Stimulated activated CD8-positive, alpha-beta memory T cell treated with anti-CD3 and anti-CD28 coated beads, Interleukin-7, amount 100 ng/mL, for 4 hours (primary cell): Measurements from ENCODE around the gene PRR5.
"Not testable (repeated sequence)": the region's sequence is repeated elsewhere in the genome, so short reads cannot be mapped to it uniquely, and the experiment has no call there.

Source experiments
- DNase-seq, 2 donors: peaks; one replicate each; pipeline ENCODE4 v3.0.0-alpha.2; 2020; ENCODE audit warnings: low read depth in 2 of 2

The PRR5 gene

DNA sequence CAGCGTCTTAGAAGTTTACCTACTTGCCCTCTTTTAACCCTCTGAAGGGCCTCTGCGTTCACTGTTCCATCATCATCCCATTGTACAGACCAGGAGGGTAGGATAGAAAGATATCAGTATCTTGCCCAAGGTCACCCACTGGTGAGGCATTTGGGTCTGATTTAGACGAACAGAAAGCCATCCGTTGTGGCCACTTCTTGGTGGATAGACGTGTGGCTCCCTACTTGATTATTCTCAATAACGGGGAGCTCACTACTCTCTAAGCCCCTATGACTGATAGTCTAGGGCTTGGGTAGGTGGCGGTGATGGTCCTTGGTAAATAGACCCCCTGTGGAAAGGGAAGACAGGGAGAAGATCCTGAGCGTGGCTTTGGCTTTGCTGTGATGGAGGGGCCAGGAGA, 28.6 kb upstream of the PRR5 start:
- DNase-seq: no peak

DNA sequence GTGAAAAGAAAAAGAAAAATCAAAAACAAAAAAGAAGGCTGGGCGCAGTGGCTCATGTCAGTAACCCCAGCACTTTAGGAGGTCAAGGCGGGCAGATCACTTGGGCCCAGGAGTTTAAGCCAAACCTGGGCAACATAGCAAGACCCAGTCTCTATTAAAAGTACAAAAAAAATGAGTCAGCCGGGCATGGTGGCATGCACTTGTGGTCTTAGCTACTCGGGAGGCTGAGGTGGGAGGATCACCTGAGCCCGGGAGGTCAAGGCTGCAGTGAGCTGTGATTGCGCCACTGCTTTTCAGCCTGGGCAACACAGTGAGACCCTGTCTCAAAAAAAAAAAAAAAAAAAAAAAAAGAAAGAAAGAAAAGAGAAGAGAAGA, 26.0 kb upstream of the PRR5 start:
- not testable (repeated sequence) for DNase-seq

DNA sequence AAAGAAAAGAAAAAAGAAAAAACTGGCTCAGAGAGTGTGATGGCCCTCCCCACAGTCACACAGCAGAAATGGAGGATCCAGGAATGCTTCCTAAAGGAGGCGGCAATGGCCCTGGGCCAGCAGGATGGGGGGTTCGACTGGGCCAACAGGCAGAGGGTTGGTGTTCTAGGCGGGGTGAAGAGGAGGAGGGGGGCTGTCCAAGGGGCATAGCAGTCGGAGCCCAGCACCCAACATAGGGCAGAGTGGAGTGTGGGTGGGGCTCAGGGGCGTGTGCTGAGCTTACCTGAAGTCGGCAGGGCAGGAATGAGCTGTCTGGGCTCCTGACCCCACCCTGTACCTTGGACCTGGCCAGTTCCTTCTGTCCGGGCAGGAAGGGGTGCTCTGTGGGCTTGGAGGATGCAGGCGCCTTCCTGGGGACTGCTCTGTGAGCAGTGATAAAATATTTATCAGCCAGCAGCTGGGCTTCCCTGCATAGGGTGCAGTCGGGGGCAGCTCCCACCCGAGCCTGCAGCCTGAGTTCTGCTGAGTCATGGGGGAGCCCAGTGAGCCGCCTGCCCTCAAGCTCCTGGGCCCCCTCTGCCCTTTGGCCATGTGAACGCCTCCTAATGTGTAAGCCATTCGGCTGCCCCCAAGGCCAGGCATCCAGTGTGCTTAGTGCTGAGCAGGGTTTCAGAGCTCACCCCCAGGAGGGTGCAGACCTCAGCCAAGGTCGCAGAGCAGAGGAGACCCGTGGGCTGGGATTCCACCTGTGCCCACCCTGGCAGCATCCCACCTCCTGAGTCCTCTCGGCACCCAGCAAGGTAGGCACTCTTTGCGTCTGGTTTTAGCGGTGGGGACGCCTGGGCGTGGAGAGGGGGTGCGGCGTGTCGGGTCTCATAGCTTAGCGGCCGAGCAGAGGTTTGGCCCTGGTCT, 25.3 kb upstream of the PRR5 start:
- DNase-seq: no peak

DNA sequence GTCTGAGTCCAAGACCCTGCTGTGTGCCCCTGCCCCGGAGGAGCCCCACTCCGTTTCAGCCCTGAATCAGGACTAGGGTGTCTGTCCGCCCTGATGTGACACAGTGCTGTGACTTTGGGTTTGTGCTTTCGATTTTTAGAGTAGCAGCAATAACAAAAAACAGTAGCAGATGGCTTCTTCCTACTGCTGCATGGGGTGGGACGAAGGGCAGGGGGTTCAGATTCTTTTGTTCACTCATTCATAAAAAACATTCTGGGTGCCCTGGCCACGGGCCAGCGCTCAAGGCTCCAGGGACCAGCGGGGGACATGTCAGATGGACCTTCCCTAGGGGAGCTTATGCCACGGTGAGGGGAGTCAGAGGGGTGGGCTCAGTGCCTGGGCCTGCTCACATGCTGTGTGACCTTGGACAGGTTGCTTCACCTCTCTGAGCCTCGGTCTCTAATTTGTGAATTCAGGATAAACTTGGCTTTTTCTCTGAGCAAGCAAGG, 24.6 kb upstream of the PRR5 start:
- DNase-seq: no peak

DNA sequence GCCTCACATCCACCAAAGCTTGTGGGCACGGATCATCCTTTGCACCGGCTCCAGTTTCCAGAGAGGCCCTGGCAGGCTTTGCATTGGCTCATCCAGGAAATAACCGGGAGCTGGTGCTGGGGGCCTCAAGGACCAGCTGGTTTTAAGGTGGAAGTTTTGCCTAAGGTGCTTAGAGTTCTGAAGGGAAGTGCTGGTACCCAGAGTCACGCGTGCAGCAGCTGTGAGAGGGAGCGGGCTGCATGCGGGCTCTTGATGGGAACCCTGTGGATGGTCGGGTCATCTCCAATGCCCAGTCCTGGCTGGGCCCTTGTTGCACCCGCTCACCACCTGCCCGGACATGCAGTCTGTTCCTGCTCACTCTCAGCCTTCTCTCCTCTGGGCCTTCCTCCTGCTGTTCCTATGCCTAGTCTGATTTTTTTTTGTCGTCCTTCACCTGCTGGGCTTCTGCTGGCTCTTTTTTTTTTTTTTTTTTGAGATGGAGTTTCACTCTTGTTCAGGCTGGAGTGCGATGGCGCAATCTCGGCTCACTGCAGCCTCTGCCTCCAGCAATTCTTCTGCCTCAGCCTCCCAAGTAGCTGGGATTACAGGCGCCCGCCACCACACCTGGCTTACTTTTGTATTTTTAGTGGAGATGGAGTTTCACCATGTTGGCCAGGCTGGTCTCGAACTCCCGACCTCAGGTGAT, 24.0 kb upstream of the PRR5 start:
- no peak for DNase-seq

DNA sequence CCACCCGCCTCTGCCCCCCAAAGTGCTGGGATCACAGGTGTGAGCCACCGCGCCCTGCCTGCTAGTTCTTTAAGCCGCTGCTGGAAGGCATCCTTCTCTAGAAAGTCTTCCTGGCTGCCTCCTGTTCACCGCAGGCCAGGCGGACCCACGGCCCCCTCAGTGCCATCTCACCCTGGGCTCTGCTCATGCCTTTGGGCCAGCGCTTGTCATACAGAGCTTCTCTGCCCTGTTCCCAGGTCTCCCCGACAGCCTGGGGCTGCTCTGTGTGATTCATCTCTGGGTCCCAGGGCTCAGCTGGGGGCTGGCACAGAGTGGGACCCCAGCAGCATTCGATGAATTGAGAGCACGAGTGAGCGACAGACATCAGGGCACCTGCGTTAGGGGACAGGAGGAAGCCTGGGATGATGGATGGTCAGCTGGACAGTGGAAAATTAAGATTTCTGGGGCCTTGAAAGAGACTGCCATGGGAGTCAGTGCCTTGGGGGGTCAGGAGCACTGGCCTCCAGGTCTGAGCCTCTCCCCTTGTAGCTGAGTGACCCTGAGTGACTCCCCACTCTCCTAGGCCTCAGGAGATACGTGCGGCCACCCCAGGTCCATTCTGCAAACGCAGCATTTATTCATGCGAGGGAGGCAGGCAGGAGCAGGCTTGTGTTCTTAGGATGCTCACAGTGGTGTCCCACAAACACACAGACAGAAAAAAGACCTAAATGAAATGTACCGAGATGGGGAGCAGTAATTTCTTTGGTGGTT, 23.3 kb upstream of the PRR5 start:
- DNase-seq: no peak

DNA sequence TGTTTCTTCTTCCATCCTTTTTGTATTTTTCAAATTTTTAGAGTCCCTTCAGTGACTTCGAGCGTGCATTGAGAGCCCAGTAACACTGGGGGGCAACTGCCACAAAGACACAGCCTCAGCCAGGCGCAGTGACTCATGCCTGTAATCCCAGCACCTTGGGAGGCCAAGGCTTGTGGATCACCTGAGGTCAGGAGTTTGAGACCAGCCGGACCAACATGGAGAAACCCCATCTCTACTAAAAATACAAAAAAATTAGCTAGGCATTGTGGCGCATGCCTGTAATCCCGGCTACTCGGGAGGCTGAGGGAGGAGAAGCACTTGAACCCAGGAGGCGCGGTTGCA, 22.7 kb upstream of the PRR5 start:
- DNase-seq: not testable (repeated sequence)

DNA sequence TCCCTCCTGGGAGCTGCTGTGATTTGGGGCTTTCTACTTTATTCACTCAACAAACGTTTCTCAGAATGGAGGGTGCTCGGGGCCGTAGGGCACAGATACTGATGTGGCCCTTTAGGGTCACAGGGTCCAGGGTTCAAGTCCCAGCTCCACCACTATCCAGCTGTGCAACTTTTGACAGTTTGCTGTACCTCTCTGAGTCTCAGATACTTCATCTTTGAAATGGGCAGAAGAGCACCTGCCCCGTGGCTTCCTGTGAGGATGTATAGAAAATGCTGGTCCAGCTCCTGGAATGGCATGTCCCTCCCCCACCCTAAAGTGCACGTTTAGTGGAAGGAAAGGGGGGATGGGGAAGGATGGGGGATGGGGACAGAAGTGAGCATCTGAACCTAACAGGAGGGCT, 21.9 kb upstream of the PRR5 start:
- no peak for DNase-seq

DNA sequence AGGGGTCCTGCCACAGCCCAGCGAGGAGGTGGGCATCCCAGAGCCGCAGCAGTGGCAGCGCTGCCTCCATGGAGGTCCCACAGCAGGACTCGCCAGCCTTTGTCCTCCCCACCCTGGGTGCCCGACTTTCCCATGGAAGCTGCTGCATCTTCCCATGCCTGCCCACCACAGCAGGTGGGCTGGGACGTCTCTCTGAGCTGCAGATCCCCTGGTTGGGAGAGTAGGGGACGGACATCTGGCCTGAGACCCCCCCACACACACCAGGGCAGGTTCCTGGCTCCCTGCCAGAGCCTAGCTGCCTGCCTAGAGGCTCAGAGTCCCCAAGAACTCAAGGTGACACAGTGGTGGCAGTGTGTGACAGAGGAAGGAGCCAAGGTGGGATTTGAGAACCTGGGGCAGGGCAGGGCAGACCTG, 21.5 kb upstream of the PRR5 start:
- DNase-seq: no peak

DNA sequence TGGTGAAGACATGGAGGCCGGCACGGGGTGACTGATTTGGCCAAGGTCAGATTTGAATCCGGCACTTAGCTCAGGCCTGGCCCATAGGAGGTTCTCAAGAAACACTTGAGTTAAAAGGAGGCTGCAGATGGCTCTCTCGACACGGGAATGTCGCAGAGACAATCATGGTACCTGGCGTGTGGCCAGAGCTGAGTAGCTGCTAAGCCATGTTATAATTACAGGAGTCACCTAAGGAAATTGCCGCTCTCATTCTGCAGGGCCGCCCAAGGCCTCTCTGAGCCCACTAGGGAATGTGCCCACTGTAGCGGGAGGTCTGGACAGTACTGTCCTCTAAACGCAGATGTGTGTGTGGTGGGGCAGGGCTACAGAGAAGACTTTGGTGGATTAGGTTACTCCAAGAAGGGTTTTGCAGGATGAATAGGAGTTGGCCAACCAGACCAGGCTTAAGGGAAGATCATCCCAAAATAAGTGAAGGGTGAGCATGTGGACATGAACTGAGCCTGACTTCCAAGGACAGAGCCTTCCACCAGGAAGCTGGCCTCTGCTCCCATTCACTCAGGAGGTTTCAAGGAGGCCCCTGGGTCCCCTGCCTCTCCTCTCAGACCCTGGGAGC, 19.3 kb upstream of the PRR5 start:
- DNase-seq: no peak

DNA sequence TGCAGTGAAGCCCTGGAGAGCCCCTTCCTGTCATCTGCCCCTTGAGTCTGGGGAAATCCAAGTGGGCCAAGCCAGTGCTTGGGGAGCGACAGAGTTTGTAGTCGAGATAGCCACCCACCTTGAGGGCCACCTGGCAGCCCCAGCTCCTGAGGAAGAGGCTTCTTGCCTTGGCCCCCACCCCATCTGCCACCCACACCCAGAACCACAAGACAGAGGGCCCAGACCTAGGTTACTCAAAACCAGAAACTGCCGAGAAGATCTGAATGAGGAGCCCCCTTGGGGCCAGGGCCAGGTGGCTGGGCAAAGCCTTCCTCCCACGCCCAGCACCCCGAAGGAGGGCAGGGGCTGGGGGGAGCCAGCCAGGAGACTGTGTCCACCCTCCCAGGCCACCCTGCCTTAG, 18.8 kb upstream of the PRR5 start:
- no peak for DNase-seq

DNA sequence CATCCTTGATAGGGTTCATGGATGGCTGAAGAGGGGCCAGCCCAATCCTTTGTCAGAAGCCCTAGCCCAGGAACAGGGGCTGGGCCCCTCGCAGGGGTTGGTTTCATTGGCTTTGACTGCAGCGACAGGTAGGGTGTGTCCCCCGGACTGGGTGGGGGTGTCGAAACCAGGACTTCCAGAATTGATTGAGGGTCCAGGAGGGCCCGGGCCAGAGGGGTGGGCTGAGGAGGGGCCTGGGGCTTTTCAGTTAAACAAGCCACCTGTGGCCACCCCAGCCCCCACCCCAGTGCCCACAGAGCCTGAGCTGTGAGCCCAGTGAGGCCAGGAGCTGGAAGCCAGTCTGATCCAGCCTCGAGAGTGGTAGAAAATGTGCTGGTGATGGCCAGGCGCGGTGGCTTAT, 18.1 kb upstream of the PRR5 start:
- DNase-seq: no peak

DNA sequence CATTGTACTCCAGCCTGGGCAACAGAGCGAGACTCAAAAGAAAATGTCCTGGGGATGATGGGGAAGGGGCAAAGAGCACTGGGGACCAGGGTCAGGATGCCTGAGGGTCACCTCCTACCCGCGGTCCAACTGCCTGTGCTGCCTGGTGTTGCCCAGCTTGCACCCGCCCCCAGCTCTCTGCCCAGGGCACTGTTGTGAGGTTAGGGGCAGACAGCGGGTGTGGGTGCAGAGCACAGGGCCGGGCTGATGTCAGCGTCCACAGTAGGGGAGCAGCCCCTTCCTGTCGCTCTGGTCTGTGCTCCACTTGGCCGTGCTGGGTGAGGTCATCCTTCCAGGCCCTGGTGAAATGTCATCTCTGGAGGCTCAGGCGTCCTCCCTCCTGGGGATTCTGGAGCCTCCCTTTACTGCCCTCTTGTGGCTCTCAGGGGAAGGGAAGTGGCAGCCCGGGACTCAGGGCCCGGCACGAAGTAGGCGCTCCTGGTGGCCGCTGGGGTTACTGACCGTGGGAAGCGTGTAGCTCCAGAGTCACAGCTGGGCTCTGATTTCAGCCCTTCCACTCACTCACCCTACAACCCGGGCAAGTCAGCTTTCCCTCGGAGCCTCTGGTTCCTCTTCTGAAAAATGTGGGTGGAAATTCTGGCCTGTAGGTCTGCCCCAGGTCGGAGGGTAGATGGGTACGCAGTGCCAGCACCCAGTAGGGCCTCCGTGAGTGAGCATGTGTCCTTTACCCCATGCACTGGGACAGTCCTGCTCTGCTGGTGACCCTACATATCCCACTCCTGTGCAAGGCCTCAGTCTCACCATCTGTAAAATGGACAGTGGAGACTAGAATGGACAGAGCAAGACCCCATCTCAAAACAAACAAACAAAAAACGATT, 17.3 kb upstream of the PRR5 start:
- peak; percentile 67 to 72 for DNase-seq

DNA sequence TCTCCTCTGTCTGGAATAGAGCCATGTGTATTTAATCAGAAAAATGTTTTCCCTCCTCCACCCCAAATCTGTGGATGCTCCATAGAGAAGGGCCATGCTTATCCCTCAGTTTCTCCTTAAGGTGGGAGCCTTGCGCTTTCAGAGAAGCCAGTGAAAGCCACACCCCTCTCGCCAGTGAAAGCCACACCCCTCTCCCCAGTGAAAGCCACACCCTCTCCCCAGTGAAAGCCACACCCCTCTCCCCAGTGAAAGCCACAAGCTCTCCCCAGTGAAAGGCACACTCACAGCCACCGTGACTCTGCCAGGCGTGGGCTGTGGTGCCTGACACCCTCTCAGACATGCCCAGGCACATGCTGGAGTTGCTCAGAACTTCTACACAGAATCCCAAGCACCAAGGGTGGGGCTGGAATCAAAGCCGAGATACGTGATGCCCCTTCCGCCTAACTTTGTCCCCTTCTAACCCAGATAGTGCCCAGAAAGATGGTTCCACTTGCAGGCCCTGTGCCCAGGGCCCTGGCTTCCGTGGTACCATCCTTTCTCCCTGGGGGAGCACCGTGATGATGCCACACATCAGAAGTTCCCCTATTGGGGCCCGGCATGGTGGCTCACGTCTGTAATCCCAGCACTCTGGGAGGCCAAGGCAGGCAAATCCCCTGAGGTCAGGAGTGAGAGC, 16.5 kb upstream of the PRR5 start:
- DNase-seq: peak; percentile 83 to 85

DNA sequence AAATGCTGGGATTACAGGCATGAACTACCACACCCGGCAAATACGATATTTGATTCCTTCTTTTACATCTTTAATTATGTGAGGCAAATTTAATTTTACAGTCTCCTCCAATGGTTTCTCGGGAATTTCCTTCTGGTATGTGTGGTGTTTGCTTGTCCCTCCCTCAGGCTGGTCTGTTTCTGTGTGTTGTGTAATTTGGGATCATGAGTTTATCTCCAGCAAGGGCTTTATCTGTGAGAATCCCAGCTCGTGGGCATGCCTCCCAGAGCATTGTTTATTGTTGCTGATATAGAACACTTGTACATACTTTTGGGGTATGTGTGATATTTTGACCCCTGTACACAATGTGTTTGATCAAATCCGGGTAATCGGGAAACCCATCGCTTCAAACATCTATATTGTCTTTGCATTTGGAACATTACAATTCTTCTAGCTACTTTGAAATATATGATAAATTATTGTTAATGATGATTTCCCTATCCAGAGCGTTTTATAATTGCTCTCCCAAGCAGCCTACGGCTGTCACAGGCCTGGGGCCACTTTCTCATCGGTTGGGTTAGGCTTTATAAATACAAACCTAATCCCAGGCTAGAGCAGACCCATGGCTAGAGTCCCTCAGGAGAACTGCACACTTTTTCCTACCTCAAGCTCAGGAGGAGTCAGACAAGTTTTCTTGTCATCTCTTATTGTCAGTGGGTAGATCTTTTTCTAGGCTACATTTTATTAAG, 15.0 kb upstream of the PRR5 start:
- DNase-seq: no peak

DNA sequence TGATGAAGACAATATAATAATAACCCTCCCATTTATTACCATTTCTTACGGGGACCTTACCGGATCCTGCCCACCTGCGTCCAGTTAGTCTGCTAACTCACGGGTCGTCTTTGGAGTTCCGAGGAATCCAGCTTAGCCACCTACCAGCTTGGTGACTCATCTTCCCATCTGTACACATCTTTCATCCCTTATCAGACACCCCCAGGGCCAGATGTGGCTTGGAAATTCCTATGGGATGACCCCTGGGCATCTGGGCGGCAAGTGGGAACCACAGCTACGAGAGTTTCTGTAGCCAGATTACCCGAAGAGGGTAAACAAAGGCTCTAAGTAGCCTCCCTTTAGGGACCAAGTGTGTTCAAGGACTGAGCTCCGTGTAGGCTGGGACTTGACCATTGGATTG, 12.8 kb upstream of the PRR5 start:
- no peak for DNase-seq

DNA sequence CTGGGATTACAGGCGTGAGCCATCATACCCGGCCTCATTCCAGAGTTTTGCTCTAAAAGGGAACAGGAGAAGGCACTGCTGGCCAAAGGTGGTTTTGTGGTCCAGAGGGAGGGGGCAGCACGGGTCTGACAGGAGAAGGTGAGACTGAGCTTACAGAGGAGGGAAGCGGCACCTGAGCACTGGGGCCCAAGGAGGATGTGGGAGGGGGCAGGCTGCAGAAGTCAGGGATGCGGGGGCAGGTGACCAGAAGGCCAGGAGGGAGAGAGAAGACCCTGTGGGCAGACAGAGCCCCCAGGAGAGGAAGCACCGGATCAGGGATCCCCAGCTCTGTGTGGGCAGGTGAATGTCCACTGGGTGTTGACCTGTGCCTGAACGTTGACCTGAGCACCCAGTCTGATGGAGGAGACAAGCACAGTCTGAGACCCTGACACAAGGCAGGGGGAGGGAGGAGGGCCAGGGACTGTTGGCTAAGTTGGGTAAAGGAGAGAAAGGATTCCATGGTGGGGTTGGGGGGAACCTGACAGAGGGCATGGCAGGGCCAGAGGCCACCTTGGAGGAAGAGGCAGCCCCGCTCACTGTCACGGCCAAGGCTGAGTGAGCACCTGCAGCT, 12.0 kb upstream of the PRR5 start:
- DNase-seq: no peak

DNA sequence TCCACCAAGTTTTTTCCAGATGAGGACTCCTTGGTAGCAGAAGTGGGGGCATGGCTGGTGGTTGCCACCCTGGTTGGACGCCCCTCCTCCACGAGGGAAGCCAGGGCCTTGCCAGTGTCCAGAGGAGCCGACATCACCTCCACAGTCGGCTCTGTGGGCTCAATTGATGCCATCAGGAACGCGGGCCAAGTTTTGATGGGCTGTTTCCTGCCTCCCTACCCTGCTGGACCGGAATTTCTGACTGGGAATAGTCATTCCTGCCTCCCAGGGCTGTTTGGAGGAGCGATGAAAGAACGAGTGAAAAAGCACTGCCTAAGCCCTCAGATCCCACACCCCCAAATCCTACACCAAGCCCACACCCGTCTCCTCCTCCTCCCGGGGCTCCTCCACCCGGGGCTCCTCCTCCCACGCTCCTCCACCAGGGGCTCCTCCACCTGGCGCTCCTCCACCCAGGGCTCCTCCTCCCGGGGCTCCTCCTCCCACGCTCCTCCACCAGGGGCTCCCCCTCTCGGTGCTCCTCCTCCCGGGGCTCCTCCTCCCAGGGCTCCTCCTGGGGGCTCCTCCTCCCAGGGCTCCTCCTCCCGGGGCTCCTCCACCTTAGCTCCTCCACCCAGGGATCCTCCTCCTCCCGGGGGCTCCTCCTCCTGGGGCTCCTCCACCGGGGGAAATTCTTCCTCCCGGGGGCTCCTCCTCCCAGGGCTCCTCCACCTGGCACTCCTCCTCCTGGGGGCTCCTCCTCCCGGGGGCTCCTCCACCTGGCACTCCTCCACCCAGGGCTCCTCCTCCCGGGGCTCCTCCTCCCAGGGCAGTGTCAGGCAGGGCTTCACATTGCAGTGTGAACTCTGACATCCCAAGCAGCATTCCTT, 10.0 kb upstream of the PRR5 start:
- DNase-seq: no peak

DNA sequence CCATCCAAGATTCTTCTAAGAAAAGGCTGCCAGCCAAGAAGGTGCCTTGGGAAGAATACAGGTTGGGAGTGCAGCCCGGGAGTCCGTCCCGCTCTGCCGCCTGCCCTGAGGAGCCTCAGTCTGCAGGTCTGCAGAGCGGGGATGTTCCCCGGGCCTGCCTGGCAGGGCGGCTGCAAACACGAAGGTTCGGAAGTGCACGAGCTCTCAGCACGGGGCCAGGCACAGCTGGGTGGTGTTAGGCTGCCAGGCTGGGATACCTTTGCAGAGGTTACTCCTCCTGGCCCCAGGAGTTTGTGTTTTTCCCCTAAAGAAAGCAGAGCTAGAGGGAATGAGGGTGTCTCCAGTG, 9.4 kb upstream of the PRR5 start:
- DNase-seq: no peak
